Keratinocyte (primary cell): ENCODE data around the gene SPTLC3. TPM values are rescaled to one million over a fixed set of nuclear protein-coding genes. Genes with fewer than 3 reads are reported as not detected.

Experiments
- DNase-seq: peaks from one replicate; pipeline ENCODE4 v3.0.0-alpha.2; 2011; ENCODE audit warnings: low read depth, missing footprints, low spot score
- FAIRE-seq: peaks from 2 replicates; lab custom pipeline; 2011; peaks lifted over from hg19 to GRCh38; lab: Jason Lieb, UNC
- H2AFZ ChIP-seq: 2 replicates; pipeline ENCODE4 v1.6.0; 2012; ENCODE audit warnings: low read length, control low read depth, inconsistent platforms; ENCODE audit not compliant: control insufficient read depth
- H3K27ac ChIP-seq: 2 replicates; pipeline ENCODE4 v1.5.1; 2011; ENCODE audit warnings: low read length; ENCODE audit not compliant: control insufficient read depth, insufficient read depth
- H3K27me3 ChIP-seq: 3 replicates; pipeline ENCODE4 v1.6.0; 2011; ENCODE audit warnings: low read length; ENCODE audit not compliant: control insufficient read depth, insufficient read depth; ENCODE audit errors: extremely low read depth
- H3K36me3 ChIP-seq, 2 experiments: 2 replicates in 1 of 2; 3 replicates in 1 of 2; pipeline ENCODE4 v1.5.1; 2011; ENCODE audit warnings: low read length in 2 of 2, mild to moderate bottlenecking in 1 of 2; ENCODE audit not compliant: control insufficient read depth in 2 of 2, insufficient read depth in 2 of 2; ENCODE audit errors: extremely low read depth in 1 of 2
- H3K4me1 ChIP-seq: 3 replicates; pipeline ENCODE4 v1.5.1; 2011; ENCODE audit warnings: low read length; ENCODE audit not compliant: control insufficient read depth, insufficient read depth; ENCODE audit errors: extremely low read depth
- H3K4me2 ChIP-seq: 3 replicates; pipeline ENCODE4 v1.6.0; 2011; ENCODE audit warnings: low read depth, low read length; ENCODE audit not compliant: control insufficient read depth, insufficient read depth; ENCODE audit errors: extremely low read depth
- H3K4me3 ChIP-seq, 3 experiments: fragments of 200-600 bp in 1 of 3; sonication (generic) in 1 of 3; 2 replicates in 2 of 3; 3 replicates in 1 of 3; pipeline ENCODE4 v1.5.1; 2011 to 2016; ENCODE audit warnings: low read length in 3 of 3, mild to moderate bottlenecking in 3 of 3, control low read depth in 2 of 3, inconsistent platforms in 1 of 3, low read depth in 1 of 3, mixed read lengths in 1 of 3, mixed run types in 1 of 3, moderate library complexity in 1 of 3; ENCODE audit not compliant: control insufficient read depth in 2 of 3, insufficient read depth in 2 of 3; ENCODE audit errors: extremely low read depth in 1 of 3
- H3K79me2 ChIP-seq: 2 replicates; pipeline ENCODE4 v1.6.0; 2012; ENCODE audit warnings: low read length; ENCODE audit not compliant: control insufficient read depth, insufficient read depth
- H3K9ac ChIP-seq: 3 replicates; pipeline ENCODE4 v1.6.0; 2011; ENCODE audit warnings: low read length; ENCODE audit not compliant: control insufficient read depth, insufficient read depth; ENCODE audit errors: extremely low read depth
- H3K9me1 ChIP-seq: 3 replicates; pipeline ENCODE4 v1.6.0; 2011; ENCODE audit warnings: low read length; ENCODE audit not compliant: control insufficient read depth, insufficient read depth; ENCODE audit errors: extremely low read depth
- H3K9me3 ChIP-seq: 2 replicates; pipeline ENCODE4 v1.5.1; 2012; ENCODE audit warnings: low read depth, low read length; ENCODE audit not compliant: control insufficient read depth
- H4K20me1 ChIP-seq: 3 replicates; pipeline ENCODE4 v1.6.0; 2011; ENCODE audit warnings: low read length; ENCODE audit not compliant: control insufficient read depth, insufficient read depth; ENCODE audit errors: extremely low read depth
- EZH2 ChIP-seq: IDR thresholded peaks from one replicate; pipeline ENCODE4 v1.6.1; 2012; ENCODE audit warnings: inconsistent platforms, mild to moderate bottlenecking, low read length, moderate library complexity
- dilution Hi-C: fragments of 300-500 bp; cut with MboI; formaldehyde crosslinking; loops from one replicate; pipeline ENCODE4 v1.7.0; 2020; ENCODE audit warnings: low sequenced_read_pairs; ENCODE audit not compliant: extremely low pct_ligation_motif_present
- polyA plus RNA-seq, 5 experiments: library from polyadenylated mRNA; depleted of rRNA in 3 of 5; stranded (reverse) in 3 of 5; stranded (forward) in 1 of 5; unstranded in 1 of 5; fragments of >200 nt; gene quantifications; 1 replicate in 1 of 5; 2 replicates in 3 of 5; 3 replicates in 1 of 5; pipeline versions ENCODE4 v1.2.1 to v1.2.3, GENCODE V29; 2011 to 2012; ENCODE audit warnings: missing spikeins in 2 of 5, low read depth in 1 of 5, low replicate concordance in 1 of 5
- TF ChIP-seq, protein P1 (sequence below), 3 experiments: IDR thresholded peaks in 1 of 3; conservative IDR thresholded peaks in 1 of 3; optimal IDR thresholded peaks in 1 of 3; 2 replicates in 2 of 3; 3 replicates in 1 of 3; pipeline versions ENCODE3 to v1.5.1; 2011; ENCODE audit warnings: low read length in 3 of 3, mild to moderate bottlenecking in 3 of 3, moderate library complexity in 2 of 3, control low read depth in 1 of 3, inconsistent platforms in 1 of 3; ENCODE audit not compliant: insufficient read depth in 2 of 3; ENCODE audit errors: extremely low read depth in 1 of 3

Gene SPTLC3
- polyA plus RNA-seq, 1 donor (not counting 4 experiments of a cell fraction or from before 2014, with no cell fraction given), result 11.4 TPM

GRCh38 chr20:12970372-12970821 is 38.4 kb upstream of the SPTLC3 start:
- TF ChIP-seq EZH2, result no peak
- TF ChIP-seq, protein P1, sequence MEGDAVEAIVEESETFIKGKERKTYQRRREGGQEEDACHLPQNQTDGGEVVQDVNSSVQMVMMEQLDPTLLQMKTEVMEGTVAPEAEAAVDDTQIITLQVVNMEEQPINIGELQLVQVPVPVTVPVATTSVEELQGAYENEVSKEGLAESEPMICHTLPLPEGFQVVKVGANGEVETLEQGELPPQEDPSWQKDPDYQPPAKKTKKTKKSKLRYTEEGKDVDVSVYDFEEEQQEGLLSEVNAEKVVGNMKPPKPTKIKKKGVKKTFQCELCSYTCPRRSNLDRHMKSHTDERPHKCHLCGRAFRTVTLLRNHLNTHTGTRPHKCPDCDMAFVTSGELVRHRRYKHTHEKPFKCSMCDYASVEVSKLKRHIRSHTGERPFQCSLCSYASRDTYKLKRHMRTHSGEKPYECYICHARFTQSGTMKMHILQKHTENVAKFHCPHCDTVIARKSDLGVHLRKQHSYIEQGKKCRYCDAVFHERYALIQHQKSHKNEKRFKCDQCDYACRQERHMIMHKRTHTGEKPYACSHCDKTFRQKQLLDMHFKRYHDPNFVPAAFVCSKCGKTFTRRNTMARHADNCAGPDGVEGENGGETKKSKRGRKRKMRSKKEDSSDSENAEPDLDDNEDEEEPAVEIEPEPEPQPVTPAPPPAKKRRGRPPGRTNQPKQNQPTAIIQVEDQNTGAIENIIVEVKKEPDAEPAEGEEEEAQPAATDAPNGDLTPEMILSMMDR (optimal IDR thresholded peaks at IDR 0.05 in 1 of 3, IDR thresholded peaks at IDR 0.05 in 1 of 3, conservative IDR thresholded peaks at IDR 0.05 in 1 of 3; ENCODE audit: extremely low read depth in 1 of 3, insufficient read depth in 2 of 3, low read length in 3 of 3), result peak; percentile 36 to 68 (median 58)
- Histone ChIP-seq H4K20me1 (no peaks in the 10 kb centered on the region), H3K4me3 (no peak overlapping the region), H3K9ac (no peak overlapping the region), H3K36me3 (no peaks in the 10 kb centered on the region), H3K27me3 (no peaks in the 10 kb centered on the region), H3K9me3 (no peaks in the 10 kb centered on the region), H3K4me2 (peak overlapping the region; percentile 39), H3K9me1 (no peaks in the 10 kb centered on the region), H3K27ac (no peak overlapping the region), H3K4me1 (peaks cover 14% of the 10 kb centered on the region), H3K79me2 (no peaks in the 10 kb centered on the region), H2AFZ (peak overlapping the region; percentile 1)
- dilution Hi-C loops, result no loop called here
- no peak for DNase-seq
- FAIRE-seq, result peak; percentile 78

GRCh38 chr20:12975833-12976608 is 32.8 kb upstream of the SPTLC3 start:
- H3K4me1 ChIP-seq, result no peaks in the 10 kb centered on the region
- H3K4me3 ChIP-seq, result no peak overlapping the region
- no peak overlapping the region for H3K27ac ChIP-seq
- H3K4me2 ChIP-seq, result no peak overlapping the region
- no peaks in the 10 kb centered on the region for H3K27me3 ChIP-seq
- no peaks in the 10 kb centered on the region for H3K36me3 ChIP-seq
- no peaks in the 10 kb centered on the region for H4K20me1 ChIP-seq
- no peak overlapping the region for H2AFZ ChIP-seq
- H3K9ac ChIP-seq, result no peak overlapping the region
- H3K79me2 ChIP-seq, result no peaks in the 10 kb centered on the region
- dilution Hi-C loops, result no loop called here
- FAIRE-seq (peak; percentile 13), DNase-seq (no peak)
- TF ChIP-seq EZH2, result no peak
- TF ChIP-seq, protein P1 (optimal IDR thresholded peaks at IDR 0.05 in 1 of 3, IDR thresholded peaks at IDR 0.05 in 1 of 3, conservative IDR thresholded peaks at IDR 0.05 in 1 of 3; ENCODE audit: extremely low read depth in 1 of 3, insufficient read depth in 2 of 3, low read length in 3 of 3), result no peak
- H3K9me3 ChIP-seq, result no peaks in the 10 kb centered on the region
- no peaks in the 10 kb centered on the region for H3K9me1 ChIP-seq
